GM21367 (cell line): ENCODE results near the gene SIGLEC7.

ENCODE experiments used
- ATAC-seq: cut with Tn5 transposase; IDR thresholded peaks from one replicate; pipeline ENCODE4 v1.9.1; 2021; ENCODE audit not compliant: unreplicated experiment

SIGLEC7 gene

GRCh38 chr19:51200071-51200666 is 58.1 kb downstream of the SIGLEC7 start:
- ATAC-seq, result no peak

GRCh38 chr19:51201712-51202111 is 59.6 kb downstream of the SIGLEC7 start:
- no peak for ATAC-seq
